HTERT RPE-1 (cell line): Measurements from ENCODE around the gene TNFSF8.

ENCODE experiments used
- in situ Hi-C: fragments of 300-500 bp; cut with MboI; formaldehyde crosslinking; loops from 4 replicates; pipeline ENCODE4 v1.14.3; 2020; ENCODE audit warnings: low sequenced_read_pairs

The TNFSF8 gene

GRCh38 chr9:114930056-114930812 is at the start of gene TNFSF8:
Gene TNFSF8 (minus strand): TSS chr9:114930591. CDS start chr9:114930303, 288 bp downstream.
- in situ Hi-C loops, result no loop called here

GRCh38 chr9:114973216-114973615 is 42.8 kb upstream of the TNFSF8 start:
- in situ Hi-C loops, result no loop called here

- in situ Hi-C loops, result no loop called here
Measured at GRCh38 chr9:114972510-114973136, 42.2 kb upstream of the TNFSF8 start.

- in situ Hi-C loops, result no loop called here
Measured at GRCh38 chr9:114969269-114969668, 38.9 kb upstream of the TNFSF8 start.

GRCh38 chr9:114968671-114969070 is 38.3 kb upstream of the TNFSF8 start:
- in situ Hi-C loops, result no loop called here

GRCh38 chr9:114965564-114965963 is 35.2 kb upstream of the TNFSF8 start:
- in situ Hi-C loops, result no loop called here

- in situ Hi-C loops, result no loop called here
Measured at GRCh38 chr9:114962809-114963208, 32.4 kb upstream of the TNFSF8 start.

GRCh38 chr9:114960276-114960675 is 29.9 kb upstream of the TNFSF8 start:
- in situ Hi-C loops, result no loop called here

GRCh38 chr9:114958844-114959235 is 28.4 kb upstream of the TNFSF8 start:
- in situ Hi-C loops, result no loop called here

GRCh38 chr9:114958021-114958843 is 27.8 kb upstream of the TNFSF8 start:
- in situ Hi-C loops, result no loop called here

- in situ Hi-C loops, result no loop called here
Measured at GRCh38 chr9:114957558-114957957, 27.2 kb upstream of the TNFSF8 start.

GRCh38 chr9:114954956-114955582 is 24.7 kb upstream of the TNFSF8 start:
- in situ Hi-C loops, result no loop called here

GRCh38 chr9:114953959-114954358 is 23.6 kb upstream of the TNFSF8 start:
- in situ Hi-C loops, result no loop called here

GRCh38 chr9:114953046-114953445 is 22.7 kb upstream of the TNFSF8 start:
- in situ Hi-C loops, result no loop called here

GRCh38 chr9:114950761-114951160 is 20.4 kb upstream of the TNFSF8 start:
- in situ Hi-C loops, result no loop called here

GRCh38 chr9:114947058-114947457 is 16.7 kb upstream of the TNFSF8 start:
- in situ Hi-C loops, result no loop called here

- in situ Hi-C loops, result no loop called here
Measured at GRCh38 chr9:114945616-114946412, 15.4 kb upstream of the TNFSF8 start.

- in situ Hi-C loops, result no loop called here
Measured at GRCh38 chr9:114941376-114941775, 11.0 kb upstream of the TNFSF8 start.

- in situ Hi-C loops, result no loop called here
Measured at GRCh38 chr9:114938687-114939575, 8.5 kb upstream of the TNFSF8 start.
